Measurements from ENCODE around the gene TTI1.

The TTI1 gene

DNA sequence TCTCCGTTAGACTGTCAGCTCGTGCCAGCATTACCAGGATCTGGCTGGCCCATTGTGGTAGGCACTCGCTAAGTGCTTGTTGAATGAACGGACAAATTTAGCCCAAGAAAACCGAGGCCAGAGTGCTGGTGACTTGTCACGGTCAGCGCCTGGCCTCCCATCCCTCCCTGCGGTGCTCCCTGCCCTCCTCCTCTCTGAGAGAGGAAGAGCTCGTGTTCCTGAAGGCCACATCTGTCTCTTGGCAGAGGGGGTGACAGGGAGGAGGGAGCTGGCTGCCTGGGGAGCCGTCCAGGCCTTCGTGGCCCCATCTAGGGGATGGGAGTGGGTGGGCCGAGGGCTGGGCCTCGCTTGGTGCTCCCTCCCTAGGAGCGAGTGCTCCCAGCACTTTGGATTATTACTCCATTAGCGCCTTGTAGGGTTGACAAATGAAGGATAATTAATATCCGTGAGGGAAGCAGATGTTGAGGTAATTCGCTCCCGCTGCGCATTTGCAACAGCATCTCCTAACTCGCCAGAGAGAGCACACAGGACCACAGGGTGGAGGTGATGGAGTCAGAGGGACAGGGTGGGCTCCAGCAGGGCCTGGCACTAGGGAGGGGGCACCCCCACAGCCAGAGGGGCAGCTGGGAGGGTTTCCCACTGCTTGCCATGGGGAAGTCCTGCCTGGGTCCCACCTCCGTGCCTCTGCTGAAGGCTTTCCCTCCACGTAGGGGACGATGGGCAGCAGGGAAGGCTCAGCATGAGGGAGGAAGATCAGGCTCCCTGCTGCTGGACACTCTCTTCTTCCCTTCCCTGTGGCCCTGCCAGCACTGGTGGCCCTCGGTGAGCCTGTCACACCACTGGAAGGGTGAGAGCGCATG lies 93.3 kb downstream of the TTI1 start:
- H3K4me3 Mint-ChIP-seq = no peak overlapping the region
- H3K4me1 Mint-ChIP-seq (ENCODE audit: low read depth) = no peaks in the 10 kb centered on the region
- no peaks in the 10 kb centered on the region for H3K27me3 Mint-ChIP-seq (ENCODE audit: low read depth)
- H3K9me3 Mint-ChIP-seq = no peaks in the 10 kb centered on the region
- H3K36me3 Mint-ChIP-seq (ENCODE audit: low read depth) = no peaks in the 10 kb centered on the region
- no peak overlapping the region for H3K27ac Mint-ChIP-seq

DNA sequence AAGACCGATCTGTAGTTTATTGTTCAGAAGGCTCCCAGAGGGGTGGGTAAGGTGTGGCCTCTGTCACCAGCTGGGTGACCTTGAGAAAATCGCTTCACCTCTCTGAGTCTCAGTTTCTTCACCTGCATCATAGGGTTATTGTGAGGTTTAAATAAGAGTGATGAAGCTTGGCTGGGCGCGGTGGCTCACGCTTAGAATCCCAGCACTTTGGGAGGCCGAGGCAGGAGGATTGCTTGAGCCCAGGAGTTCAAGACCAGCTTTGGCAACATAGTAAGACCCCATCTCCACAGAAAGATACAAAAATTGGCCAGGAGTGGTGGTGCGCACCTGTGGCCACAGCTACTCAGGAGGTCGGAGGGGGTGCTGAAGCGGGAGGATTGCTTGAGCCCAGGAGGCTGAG lies 94.3 kb downstream of the TTI1 start:
- Mint-ChIP-seq H3K27ac (no peak overlapping the region), H3K27me3 (ENCODE audit: low read depth) (no peaks in the 10 kb centered on the region), H3K9me3 (no peaks in the 10 kb centered on the region), H3K4me1 (ENCODE audit: low read depth) (no peaks in the 10 kb centered on the region), H3K4me3 (no peak overlapping the region), H3K36me3 (ENCODE audit: low read depth) (no peaks in the 10 kb centered on the region)

DNA sequence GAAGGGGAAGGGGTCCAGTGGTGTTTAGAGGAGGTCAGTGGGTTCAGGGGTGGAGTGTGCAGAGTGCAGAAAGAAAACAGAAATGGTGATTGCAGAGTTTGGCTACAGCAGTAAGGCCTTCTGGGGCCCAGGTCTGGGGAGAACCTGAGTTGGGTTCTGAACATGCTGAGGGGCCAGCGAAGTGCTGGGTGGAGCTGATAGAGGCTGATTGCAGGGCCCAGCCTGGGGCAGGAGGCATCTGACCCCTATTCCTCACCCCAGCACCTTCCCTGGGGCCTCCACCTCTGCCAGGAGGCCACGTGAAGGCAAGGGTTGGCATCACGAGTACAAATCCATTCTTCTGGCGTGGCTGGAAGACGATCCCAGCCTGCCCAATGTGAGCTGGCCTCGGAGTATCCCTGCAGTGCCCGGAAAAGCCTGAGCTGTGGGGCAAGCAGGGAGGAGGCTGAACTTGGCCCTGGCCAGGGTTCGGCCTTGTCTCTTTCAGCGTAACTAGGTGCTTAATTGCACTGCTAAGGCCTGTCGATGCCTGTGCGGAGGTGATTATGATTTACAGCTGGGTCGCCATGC lies 95.0 kb downstream of the TTI1 start:
- Mint-ChIP-seq H3K27me3 (ENCODE audit: low read depth) (no peaks in the 10 kb centered on the region), H3K27ac (no peak overlapping the region), H3K4me3 (no peak overlapping the region), H3K9me3 (no peaks in the 10 kb centered on the region), H3K4me1 (ENCODE audit: low read depth) (no peaks in the 10 kb centered on the region), H3K36me3 (ENCODE audit: low read depth) (no peaks in the 10 kb centered on the region)

DNA sequence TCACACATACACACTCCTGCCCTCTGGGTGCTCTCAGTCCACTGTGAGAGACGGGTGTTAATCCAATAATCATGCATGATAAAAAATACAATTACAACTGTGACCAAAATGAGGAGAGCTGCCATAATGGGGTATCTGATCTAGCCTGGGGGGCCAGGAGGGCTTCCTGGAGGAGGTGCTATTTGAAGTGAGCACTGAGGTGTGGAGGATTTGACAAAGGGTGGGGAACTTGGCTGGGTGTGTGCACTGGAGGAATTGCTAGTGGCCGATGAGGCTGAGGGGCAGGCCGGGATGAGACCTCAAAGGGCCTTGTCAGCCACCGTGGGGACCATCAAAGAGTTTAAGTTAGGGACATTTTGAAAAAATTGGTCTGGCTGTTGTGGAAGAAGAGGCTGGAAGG lies 95.6 kb downstream of the TTI1 start:
- Mint-ChIP-seq H3K9me3 (no peaks in the 10 kb centered on the region), H3K36me3 (ENCODE audit: low read depth) (no peaks in the 10 kb centered on the region), H3K4me1 (ENCODE audit: low read depth) (no peaks in the 10 kb centered on the region)

DNA sequence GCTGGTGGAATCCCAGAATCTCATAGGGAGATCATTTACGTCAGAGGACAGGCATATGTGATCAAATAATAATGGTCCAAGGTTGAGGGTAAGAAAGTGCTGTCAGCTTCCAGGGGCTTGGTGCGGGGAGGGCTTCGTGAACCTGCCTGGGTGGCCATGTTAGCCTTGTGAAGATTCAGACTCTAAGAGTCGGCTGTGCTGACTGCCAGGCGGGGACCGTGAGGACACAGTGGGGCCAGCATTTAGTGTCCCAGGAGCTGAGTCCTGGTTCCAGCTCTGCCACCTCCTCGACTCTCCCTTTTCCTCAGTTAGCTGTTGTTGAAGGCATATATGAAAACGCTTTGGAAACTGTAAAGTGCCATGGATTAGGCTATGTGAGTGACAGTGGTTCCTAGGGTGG lies 96.8 kb downstream of the TTI1 start:
- Mint-ChIP-seq H3K27ac (no peak overlapping the region), H3K4me1 (ENCODE audit: low read depth) (no peaks in the 10 kb centered on the region), H3K4me3 (no peak overlapping the region), H3K9me3 (no peaks in the 10 kb centered on the region), H3K27me3 (ENCODE audit: low read depth) (peaks cover 4% of the 10 kb centered on the region), H3K36me3 (ENCODE audit: low read depth) (no peaks in the 10 kb centered on the region)

More for the DNA sequence above, 95.6 kb downstream of the TTI1 start:
- Mint-ChIP-seq H3K27ac (no peak overlapping the region), H3K27me3 (ENCODE audit: low read depth) (peaks cover 1% of the 10 kb centered on the region), H3K4me3 (no peak overlapping the region)

DNA sequence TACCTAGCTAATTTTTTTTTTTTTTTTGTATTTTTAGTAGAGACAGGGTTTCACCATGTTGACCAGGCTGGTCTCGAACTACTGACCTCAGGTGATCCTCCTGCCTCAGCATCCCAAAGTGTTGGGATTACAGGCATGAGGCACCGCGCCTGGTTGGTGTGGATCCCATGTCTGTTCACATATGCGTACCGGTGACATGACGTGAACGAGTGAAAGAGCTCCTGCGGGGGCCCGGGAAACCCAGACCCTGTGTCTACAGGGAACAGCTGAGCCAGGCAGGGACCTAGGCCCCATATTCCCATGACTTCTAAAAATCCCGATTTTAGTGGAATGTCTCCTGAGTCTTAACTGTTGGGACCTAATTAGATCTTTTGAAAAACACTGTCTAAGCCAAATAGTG lies 97.2 kb downstream of the TTI1 start:
- Mint-ChIP-seq H3K36me3 (ENCODE audit: low read depth) (no peaks in the 10 kb centered on the region), H3K4me1 (ENCODE audit: low read depth) (no peaks in the 10 kb centered on the region), H3K27ac (no peak overlapping the region), H3K4me3 (no peak overlapping the region), H3K27me3 (ENCODE audit: low read depth) (peaks cover 4% of the 10 kb centered on the region), H3K9me3 (no peaks in the 10 kb centered on the region)

DNA sequence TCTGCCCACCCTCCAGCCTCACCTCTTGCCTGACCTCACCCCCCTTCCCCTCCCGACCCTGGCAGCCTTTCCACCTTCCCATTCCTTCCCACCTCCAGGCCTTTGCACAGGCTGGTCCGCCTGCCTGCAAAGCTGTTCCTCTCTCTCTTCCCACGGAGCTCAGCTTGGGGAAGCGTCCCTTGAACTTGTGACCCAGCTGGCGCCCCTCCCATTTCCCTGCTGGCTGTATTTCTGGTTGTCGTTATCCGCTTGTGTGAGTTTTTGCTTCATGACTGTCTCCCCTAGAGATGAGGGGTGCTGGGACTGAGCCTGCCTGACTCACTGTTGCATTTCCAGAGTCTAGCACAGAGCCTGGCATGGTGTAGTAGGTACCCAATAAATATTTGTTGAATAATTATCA lies 97.8 kb downstream of the TTI1 start:
- Mint-ChIP-seq H3K4me3 (no peak overlapping the region), H3K27me3 (ENCODE audit: low read depth) (peaks cover 4% of the 10 kb centered on the region), H3K27ac (no peak overlapping the region), H3K36me3 (ENCODE audit: low read depth) (no peaks in the 10 kb centered on the region), H3K9me3 (no peaks in the 10 kb centered on the region), H3K4me1 (ENCODE audit: low read depth) (no peaks in the 10 kb centered on the region)

DNA sequence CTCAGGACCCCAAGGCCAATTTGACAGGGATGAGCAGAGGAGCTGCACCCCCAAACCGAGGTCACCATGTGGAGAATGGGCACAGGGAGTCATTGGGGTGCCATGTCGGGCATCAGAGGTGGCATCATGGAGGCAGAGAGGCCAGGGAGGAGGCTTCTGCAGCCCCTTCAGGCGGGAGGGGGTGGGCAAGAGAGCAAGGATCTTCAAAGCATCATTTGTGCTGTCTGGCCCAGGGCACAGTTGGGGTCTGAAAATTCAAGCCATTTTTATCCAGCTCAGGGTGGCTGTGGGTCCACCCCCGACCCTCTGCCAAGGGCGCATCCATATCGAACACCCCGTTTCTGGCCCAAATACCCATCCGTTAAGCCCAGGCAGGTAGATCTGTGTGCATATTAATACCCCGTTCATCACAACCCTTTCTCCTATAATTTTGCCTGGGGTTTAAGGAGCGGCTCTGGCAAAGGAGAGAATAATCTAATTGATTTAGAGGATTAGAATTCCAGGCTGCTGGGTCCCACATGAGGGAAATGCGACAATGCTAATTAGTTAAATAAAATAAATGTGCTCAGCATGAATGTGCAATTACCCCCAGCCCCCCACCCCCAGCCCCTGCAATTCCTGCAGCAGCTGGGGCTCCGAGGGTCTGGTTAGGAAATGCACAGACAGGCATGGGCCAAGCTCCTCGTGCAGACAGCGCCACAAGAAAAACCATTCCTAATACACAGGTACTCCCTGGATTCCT lies 98.5 kb downstream of the TTI1 start:
- no peaks in the 10 kb centered on the region for H3K36me3 Mint-ChIP-seq (ENCODE audit: low read depth)
- H3K9me3 Mint-ChIP-seq = no peaks in the 10 kb centered on the region
- H3K27me3 Mint-ChIP-seq (ENCODE audit: low read depth) = peaks cover 4% of the 10 kb centered on the region
- no peak overlapping the region for H3K4me3 Mint-ChIP-seq
- no peak overlapping the region for H3K27ac Mint-ChIP-seq
- no peaks in the 10 kb centered on the region for H3K4me1 Mint-ChIP-seq (ENCODE audit: low read depth)

DNA sequence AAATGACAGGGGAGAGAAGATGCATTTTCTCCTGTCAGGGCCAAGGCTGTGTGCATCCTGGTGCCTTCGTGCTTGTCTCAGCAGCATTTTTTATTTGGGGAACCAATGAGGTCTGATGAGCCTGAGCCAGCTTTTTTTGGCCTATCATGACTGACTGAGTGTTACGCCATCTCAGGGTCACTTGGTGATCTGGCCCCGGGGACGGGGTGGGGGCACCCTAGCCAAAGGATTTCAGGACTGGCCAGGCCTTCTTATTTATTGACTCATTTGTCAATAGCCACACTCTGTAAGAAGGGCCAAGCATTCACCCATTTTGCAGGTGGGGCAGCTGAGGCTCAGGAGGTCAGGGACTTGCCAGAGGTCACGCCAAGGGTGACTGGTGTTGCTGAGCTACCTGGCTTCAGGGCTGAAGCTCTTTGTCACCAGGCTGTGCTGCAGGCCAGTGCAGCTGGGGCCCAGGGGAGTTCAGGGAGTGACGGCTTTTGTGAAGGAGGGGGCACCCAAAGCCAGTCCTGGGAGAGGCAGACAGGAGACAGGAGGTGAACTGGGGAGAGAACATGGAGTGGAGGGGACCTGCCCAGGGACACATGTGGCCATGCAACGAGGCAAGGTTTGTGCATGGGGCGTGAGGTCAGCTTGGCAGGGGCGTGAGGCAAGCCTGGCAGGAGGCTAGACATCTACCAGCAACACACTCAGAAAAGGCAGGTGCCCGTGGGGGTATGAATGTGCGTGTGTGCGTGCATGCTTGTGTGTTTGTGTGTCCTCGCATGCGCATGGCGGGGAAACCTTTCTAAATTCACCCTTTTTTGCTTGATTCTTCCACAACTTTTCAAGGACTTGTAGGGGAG lies 99.2 kb downstream of the TTI1 start:
- Mint-ChIP-seq H3K36me3 (ENCODE audit: low read depth) (no peaks in the 10 kb centered on the region), H3K27ac (no peak overlapping the region), H3K9me3 (no peaks in the 10 kb centered on the region), H3K27me3 (ENCODE audit: low read depth) (peaks cover 7% of the 10 kb centered on the region), H3K4me3 (no peak overlapping the region), H3K4me1 (ENCODE audit: low read depth) (no peaks in the 10 kb centered on the region)

All from T-helper 1 cell treated with Interleukin-12 subunit alpha and Interleukin-12 subunit beta and Interleukin-4 antibody, amounts not matched to agents 30 μg/mL and 1 μg/mL, for 36 hours (primary cell).